Stimulated activated CD8-positive, alpha-beta memory T cell treated with anti-CD3 and anti-CD28 coated beads, Interleukin-15, amount 100 ng/mL, for 24 hours (primary cell): ENCODE data around the gene PLAGL2.
"Not testable (repeated sequence)": the region's sequence is repeated elsewhere in the genome, so short reads cannot be mapped to it uniquely, and the experiment has no call there.

Experiments used
- DNase-seq: peaks from one replicate; pipeline ENCODE4 v3.0.0-alpha.2; 2020; ENCODE audit warnings: low read depth

Gene PLAGL2

GRCh38 chr20:32179934-32180333 is 27.6 kb downstream of the PLAGL2 start:
- DNase-seq, result no peak

- DNase-seq, result no peak
Measured at GRCh38 chr20:32179515-32179914, 28.0 kb downstream of the PLAGL2 start.

- DNase-seq, result not testable (repeated sequence)
Measured at GRCh38 chr20:32177696-32178095, 29.8 kb downstream of the PLAGL2 start.

- no peak for DNase-seq
Measured at GRCh38 chr20:32168184-32168910, 39.2 kb downstream of the PLAGL2 start.

- DNase-seq, result no peak
Measured at GRCh38 chr20:32167552-32167951, 40.0 kb downstream of the PLAGL2 start.

- no peak for DNase-seq
Measured at GRCh38 chr20:32165836-32166545, 41.6 kb downstream of the PLAGL2 start.

GRCh38 chr20:32164984-32165735 is 42.4 kb downstream of the PLAGL2 start:
- no peak for DNase-seq

GRCh38 chr20:32163951-32164350 is 43.6 kb downstream of the PLAGL2 start:
- no peak for DNase-seq

GRCh38 chr20:32162351-32162750 is 45.2 kb downstream of the PLAGL2 start:
- no peak for DNase-seq

GRCh38 chr20:32160341-32160740 is 47.2 kb downstream of the PLAGL2 start:
- no peak for DNase-seq

GRCh38 chr20:32159766-32160221 is 47.7 kb downstream of the PLAGL2 start:
- no peak for DNase-seq

GRCh38 chr20:32158943-32159660 is 48.4 kb downstream of the PLAGL2 start:
- DNase-seq, result no peak

- DNase-seq, result no peak
Measured at GRCh38 chr20:32158351-32158750, 49.2 kb downstream of the PLAGL2 start.

GRCh38 chr20:32157611-32158010 is 49.9 kb downstream of the PLAGL2 start:
- DNase-seq, result no peak

GRCh38 chr20:32155017-32155981 is 52.2 kb downstream of the PLAGL2 start:
- DNase-seq, result no peak

GRCh38 chr20:32153771-32154170 is 53.8 kb downstream of the PLAGL2 start:
- no peak for DNase-seq

GRCh38 chr20:32153156-32153665 is 54.3 kb downstream of the PLAGL2 start:
- no peak for DNase-seq

GRCh38 chr20:32152421-32153155 is 55.0 kb downstream of the PLAGL2 start:
- no peak for DNase-seq

GRCh38 chr20:32150291-32150848 is 57.2 kb downstream of the PLAGL2 start:
- no peak for DNase-seq
